NCI-H1092 treated with DMSO at 0.1 percent for 48 hours (cell line): Measurements from ENCODE around the gene FOXK2.
A peak's percentile ranks its signal among the peaks of the same experiment; 100 is the strongest.

Source experiments
- DNase-seq: peaks from one replicate; lab custom pipeline; 2025; lab: John Stamatoyannopoulos, UW

The FOXK2 gene

GRCh38 chr17:82590216-82590615 lies 70.7 kb downstream of the FOXK2 start:
- DNase-seq, result no peak

- no peak for DNase-seq
Measured at GRCh38 chr17:82590881-82591539, 71.5 kb downstream of the FOXK2 start.

DNA sequence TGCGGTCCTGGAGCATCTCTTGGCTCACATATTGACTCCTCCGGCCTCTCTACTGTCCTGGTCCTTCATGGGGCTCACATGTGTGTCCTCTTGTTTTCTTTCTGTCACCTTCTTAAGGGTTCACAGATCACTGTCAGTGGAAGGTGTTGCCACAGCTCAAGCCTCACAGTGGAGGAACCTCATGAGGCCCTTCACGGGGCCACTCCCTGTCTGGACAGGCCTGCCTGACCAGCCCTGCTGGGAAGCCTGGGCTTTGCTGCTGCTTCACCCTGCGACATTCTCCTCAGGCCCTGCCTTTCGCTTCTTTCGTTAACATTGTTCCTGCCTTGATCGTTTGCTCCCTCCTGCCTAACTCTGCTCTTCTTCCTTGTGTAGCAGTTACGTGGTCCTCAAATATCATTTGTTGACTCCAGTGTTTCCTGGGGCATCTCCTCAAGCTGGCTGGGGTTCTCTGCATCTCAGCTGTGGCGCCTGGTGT lies 72.8 kb downstream of the FOXK2 start:
- DNase-seq, result no peak

DNA sequence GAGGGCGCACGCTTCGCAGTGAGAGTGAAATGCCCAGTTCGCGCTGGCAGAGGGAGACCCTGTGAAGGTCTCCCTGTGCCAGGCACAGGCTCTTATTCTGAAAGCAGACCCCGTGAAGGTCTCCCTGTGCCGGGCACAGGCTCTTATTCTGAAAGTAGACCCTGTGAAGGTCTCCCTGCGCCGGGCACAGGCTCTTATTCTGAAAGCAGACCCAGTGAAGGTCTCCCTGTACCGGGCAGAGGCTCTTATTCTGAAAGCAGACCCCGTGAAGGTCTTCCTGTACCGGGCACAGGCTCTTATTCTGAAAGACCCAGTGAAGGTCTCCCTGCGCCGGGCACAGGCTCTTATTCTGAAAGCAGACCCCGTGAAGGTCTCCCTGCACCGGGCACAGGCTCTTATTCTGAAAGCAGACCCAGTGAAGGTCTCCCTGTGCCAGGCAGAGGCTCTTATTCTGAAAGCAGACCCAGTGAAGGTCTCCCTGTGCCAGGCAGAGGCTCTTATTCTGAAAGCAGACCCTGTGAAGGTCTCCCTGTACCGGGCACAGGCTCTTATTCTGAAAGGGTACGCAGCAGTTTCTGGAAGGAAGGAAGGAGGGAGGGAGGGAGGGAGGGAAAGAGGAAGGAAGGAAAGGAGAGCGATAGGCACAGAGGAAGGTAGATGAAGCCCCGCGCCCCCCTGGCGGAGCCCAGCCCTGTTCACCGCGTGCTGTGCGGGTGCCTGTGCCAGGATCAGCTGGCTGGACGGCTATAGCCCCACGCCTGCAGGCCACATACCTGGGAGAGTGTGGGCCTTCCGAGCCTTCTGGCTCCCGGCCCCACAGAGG lies 73.4 kb downstream of the FOXK2 start:
- peak; percentile 27 for DNase-seq

- no peak for DNase-seq
Measured at GRCh38 chr17:82593590-82594087, 74.1 kb downstream of the FOXK2 start.

GRCh38 chr17:82594571-82594970 lies 75.0 kb downstream of the FOXK2 start:
- no peak for DNase-seq

GRCh38 chr17:82595893-82596292 lies 76.4 kb downstream of the FOXK2 start:
- DNase-seq, result no peak

DNA sequence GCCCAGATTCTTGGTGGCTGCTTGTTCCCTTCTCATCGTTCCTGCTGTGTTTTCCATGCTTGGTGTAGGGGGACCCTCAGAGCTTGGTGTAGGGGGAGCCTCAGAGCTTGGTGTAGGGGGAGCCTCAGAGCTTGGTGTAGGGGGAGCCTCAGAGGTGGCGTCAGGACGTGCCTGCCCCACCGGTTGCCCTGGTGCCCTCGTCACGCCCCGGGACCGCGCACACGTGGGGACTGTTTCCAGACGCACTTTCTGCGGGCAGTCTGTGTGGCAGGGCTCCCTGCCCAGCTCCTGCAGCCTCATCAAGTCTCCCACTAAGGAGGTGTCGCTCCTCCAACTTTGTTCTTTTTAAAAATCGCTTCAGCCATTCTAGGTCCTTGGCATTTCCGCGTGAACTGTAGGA lies 76.8 kb downstream of the FOXK2 start:
- DNase-seq, result no peak

- DNase-seq, result no peak
Measured at GRCh38 chr17:82596837-82597672, 77.5 kb downstream of the FOXK2 start.

GRCh38 chr17:82598256-82599119 lies 79.0 kb downstream of the FOXK2 start:
- no peak for DNase-seq

- DNase-seq, result no peak
Measured at GRCh38 chr17:82599674-82600661, 80.4 kb downstream of the FOXK2 start.

DNA sequence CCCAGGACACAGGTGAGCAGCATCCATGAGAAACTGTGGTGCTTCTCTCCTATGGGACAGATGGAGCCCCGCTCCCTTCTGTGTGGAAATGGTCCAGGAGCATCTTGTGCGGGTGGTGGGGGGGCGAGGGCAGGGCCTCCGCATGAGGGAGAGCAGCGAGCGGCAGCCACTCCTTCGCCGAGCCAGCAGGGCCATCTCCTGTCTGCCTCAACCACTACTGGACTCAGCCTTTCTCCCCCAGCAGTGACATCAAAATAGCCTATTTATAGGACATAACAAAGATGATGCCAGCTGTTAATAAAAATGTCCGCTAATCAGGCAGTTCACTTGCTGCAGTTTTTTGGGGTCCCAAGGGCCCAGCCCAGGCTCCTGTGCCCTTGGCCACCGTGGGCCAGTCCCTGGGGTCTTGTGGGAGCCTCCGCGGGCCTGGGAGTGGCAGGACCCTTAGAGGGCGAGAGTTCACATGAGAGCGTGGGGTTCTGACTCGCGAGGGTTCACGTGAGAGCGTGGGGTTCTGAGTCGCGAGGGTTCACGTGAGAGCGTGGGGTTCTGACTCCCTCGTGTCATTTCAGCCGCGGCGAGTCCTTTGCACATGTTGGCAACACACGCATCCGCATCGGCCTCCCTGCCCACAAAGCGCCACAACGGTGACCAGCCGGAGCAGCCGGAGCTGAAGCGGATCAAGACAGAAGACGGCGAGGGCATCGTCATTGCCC lies 81.4 kb downstream of the FOXK2 start:
- DNase-seq, result no peak

DNA sequence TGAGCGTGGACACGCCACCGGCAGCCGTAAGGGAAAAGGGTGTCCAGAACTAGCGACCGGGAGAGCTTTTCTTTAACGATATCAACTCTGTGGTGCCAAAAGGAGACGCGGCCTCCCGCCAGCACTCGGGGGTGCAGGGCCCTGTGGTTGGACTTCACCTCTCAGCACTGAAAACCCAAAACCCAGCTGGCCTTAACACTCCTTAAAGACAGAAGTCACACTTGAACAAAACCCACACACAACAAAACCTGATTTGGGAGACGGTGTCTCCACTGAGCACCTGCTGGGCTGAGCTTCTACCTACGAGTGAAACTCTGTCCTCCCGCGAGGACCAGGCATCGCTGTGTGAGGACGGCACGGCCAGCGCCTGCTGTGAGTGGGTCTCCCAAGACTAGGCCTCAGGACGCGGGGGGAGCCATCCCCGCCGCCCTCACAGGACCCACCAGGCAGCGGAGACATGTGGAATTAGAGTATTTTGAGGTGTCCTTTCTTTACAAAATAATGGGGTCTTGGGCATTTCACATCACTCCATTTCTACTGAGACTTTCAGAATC lies 82.0 kb downstream of the FOXK2 start:
- no peak for DNase-seq

DNA sequence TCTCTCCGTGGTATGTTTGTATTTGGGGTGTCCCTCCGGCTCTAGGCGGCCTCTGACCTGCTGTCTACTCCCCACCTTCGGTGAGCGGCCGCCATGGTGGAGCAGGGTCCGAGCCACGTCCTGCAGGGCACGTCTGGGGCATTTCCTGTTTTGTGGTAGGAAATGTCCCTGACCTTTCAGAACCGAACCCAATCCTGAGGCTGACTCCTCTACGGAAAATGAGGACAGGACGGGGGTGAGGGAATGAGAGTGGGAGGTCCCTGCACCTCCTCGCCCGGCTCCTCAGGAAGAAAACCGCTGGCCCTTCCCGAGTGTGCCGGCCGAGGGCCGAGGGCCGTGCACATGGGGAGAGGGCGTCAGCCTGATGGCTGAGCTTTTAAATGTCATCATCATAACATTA lies 83.0 kb downstream of the FOXK2 start:
- no peak for DNase-seq

GRCh38 chr17:82602986-82603710 lies 83.6 kb downstream of the FOXK2 start:
- DNase-seq, result no peak

GRCh38 chr17:82603981-82604448 lies 84.5 kb downstream of the FOXK2 start:
- DNase-seq, result no peak

GRCh38 chr17:82604532-82604931 lies 85.0 kb downstream of the FOXK2 start:
- no peak for DNase-seq

DNA sequence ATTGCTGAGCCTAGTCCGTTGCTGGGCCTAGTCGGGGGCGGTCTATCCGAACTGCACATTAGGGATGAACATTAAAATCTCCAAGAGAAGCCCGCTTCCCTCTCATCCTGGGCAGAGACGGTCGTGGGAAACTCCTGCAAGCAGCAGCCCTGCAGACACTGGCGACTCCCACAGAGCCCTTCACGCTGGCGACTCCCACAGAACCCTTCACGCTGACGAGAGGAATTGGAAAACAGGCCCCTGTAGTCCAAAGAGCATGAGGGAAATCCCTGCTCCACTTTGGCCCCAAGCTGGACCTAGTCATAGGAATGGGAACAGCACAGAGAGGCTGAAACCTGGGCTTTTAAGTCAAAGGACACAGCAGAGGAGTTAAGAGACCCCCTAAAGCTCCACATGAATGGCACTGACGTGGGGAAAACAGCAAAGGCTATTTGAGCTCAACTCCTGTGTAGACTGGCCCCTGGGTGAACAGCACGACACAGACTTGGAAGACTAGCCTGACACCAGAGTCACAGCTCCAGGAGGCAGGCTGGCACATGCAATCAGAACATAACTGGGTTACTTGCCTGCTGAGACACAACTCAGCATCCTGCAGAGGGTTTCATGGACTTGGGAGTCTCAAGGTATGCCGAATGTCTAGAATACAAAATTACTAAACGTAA lies 86.5 kb downstream of the FOXK2 start:
- no peak for DNase-seq
